Measurements from ENCODE around the gene ADAMTS17.
"Not testable (repeated sequence)": the region's sequence is repeated elsewhere in the genome, so short reads cannot be mapped to it uniquely, and the experiment has no call there.

Gene ADAMTS17

GRCh38 chr15:100340721-100341238 lies 995 bp downstream of the ADAMTS17 start:
- DNase-seq (ENCODE audit: low read depth) = no peak

GRCh38 chr15:100339999-100340398 lies 1.8 kb downstream of the ADAMTS17 start:
- DNase-seq (ENCODE audit: low read depth) = no peak

GRCh38 chr15:100339451-100339850 lies 2.3 kb downstream of the ADAMTS17 start:
- not testable (repeated sequence) for DNase-seq (ENCODE audit: low read depth)

GRCh38 chr15:100338971-100339444 lies 2.8 kb downstream of the ADAMTS17 start:
- peak; percentile 67 for DNase-seq (ENCODE audit: low read depth)

- DNase-seq (ENCODE audit: low read depth) = no peak
Observed at GRCh38 chr15:100338247-100338646, 3.5 kb downstream of the ADAMTS17 start.

- no peak for DNase-seq (ENCODE audit: low read depth)
Observed at GRCh38 chr15:100337096-100338044, 4.4 kb downstream of the ADAMTS17 start.

- no peak for DNase-seq (ENCODE audit: low read depth)
Observed at GRCh38 chr15:100336061-100336460, 5.7 kb downstream of the ADAMTS17 start.

- no peak for DNase-seq (ENCODE audit: low read depth)
Observed at GRCh38 chr15:100335335-100335999, 6.3 kb downstream of the ADAMTS17 start.

GRCh38 chr15:100334905-100335304 lies 6.9 kb downstream of the ADAMTS17 start:
- no peak for DNase-seq (ENCODE audit: low read depth)

GRCh38 chr15:100334456-100334855 lies 7.3 kb downstream of the ADAMTS17 start:
- DNase-seq (ENCODE audit: low read depth) = no peak

GRCh38 chr15:100334015-100334414 lies 7.8 kb downstream of the ADAMTS17 start:
- no peak for DNase-seq (ENCODE audit: low read depth)

GRCh38 chr15:100333236-100333635 lies 8.5 kb downstream of the ADAMTS17 start:
- DNase-seq (ENCODE audit: low read depth) = no peak

- no peak for DNase-seq (ENCODE audit: low read depth)
Observed at GRCh38 chr15:100332721-100333120, 9.1 kb downstream of the ADAMTS17 start.

- no peak for DNase-seq (ENCODE audit: low read depth)
Observed at GRCh38 chr15:100332231-100332630, 9.5 kb downstream of the ADAMTS17 start.

GRCh38 chr15:100330629-100331215 lies 11.1 kb downstream of the ADAMTS17 start:
- no peak for DNase-seq (ENCODE audit: low read depth)

- no peak for DNase-seq (ENCODE audit: low read depth)
Observed at GRCh38 chr15:100330221-100330620, 11.6 kb downstream of the ADAMTS17 start.

GRCh38 chr15:100328796-100329195 lies 13.0 kb downstream of the ADAMTS17 start:
- no peak for DNase-seq (ENCODE audit: low read depth)

GRCh38 chr15:100318880-100319279 lies 22.9 kb downstream of the ADAMTS17 start:
- DNase-seq (ENCODE audit: low read depth) = no peak

GRCh38 chr15:100314809-100315400 lies 26.9 kb downstream of the ADAMTS17 start:
- no peak for DNase-seq (ENCODE audit: low read depth)

- no peak for DNase-seq (ENCODE audit: low read depth)
Observed at GRCh38 chr15:100311833-100312476, 29.8 kb downstream of the ADAMTS17 start.

- no peak for DNase-seq (ENCODE audit: low read depth)
Observed at GRCh38 chr15:100311154-100311625, 30.6 kb downstream of the ADAMTS17 start.

Measured in iris pigment epithelial cell (primary cell).